Upper lobe of left lung (tissue), 4 donors: ENCODE data around the gene AKT2.

Source experiments
- CTCF ChIP-seq, 6 experiments: fragments of 450-650 bp in 4 of 6; fragments of 200-600 bp in 2 of 6; sonication (generic) in 2 of 6; IDR thresholded peaks; one replicate each; pipeline ENCODE4 v1.5.1; 2016 to 2019; ENCODE audit warnings: antibody characterized with exemption in 6 of 6
- EP300 ChIP-seq, 4 donors: sonication (generic); formaldehyde crosslinking; IDR thresholded peaks; one replicate each; pipeline ENCODE4 v1.5.1; 2017; ENCODE audit warnings: antibody characterized with exemption in 4 of 4, control low read depth in 2 of 4
- POLR2A ChIP-seq, 4 donors: fragments of 450-650 bp; IDR thresholded peaks; one replicate each; pipeline ENCODE4 v1.5.1; 2016 to 2017; ENCODE audit warnings: antibody characterized with exemption in 4 of 4, mild to moderate bottlenecking in 2 of 4
- POLR2AphosphoS5 ChIP-seq, 2 donors: sonication (generic); formaldehyde crosslinking; IDR thresholded peaks; one replicate each; pipeline ENCODE4 v1.5.1; 2017; ENCODE audit warnings: antibody characterized with exemption in 2 of 2

DNA sequence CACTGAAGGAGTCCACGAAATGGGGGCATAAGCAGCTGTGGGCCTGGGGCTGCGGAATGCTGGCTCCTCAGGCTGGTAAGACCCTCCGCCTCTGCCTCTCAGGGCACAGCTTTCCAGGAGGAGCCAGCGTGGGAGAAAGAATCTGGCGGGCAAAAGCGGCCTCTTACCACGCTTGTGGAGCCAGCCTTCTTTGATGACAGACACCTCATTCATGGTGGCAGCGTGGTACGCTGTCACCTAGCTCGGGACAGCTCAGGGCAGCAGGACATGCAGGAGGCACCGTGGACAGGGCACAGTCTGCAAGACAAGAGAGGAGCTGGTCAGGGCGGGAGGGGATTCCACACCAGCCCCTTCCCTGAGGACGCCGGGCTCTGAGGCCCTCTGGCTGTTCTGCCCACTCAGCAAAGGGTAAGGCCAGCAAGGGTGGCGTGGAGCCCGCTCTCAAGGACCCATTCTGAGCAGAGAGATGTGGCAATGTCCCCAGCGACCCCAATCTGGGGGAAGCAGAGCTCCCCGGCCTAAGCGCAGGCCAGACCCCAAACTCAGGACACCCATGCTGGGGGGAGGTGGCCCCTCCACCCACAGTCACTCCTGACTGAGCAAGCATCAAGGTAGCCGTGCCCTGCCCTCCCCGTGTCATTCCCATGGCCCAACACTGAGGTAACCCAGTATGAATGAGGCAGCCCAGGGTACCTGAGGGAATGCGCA is 19.9 kb downstream of the AKT2 start:
- no peak for TF ChIP-seq CTCF (IDR thresholded peaks at IDR 0.05)
- TF ChIP-seq POLR2A (IDR thresholded peaks at IDR 0.05), result no peak
- TF ChIP-seq POLR2AphosphoS5 (IDR thresholded peaks at IDR 0.05), result no peak
- TF ChIP-seq EP300 (IDR thresholded peaks at IDR 0.05), result no peak
